ENCODE data around the gene SLC6A15. TPM values are rescaled to one million over a fixed set of nuclear protein-coding genes. Genes with fewer than 3 reads are reported as not detected.
A peak's percentile ranks its signal among the peaks of the same experiment; 100 is the strongest.

Gene SLC6A15
- total RNA-seq, 4 donors from 2014 or later, result 0.89 to 4.0 (median 1.6) TPM

GRCh38 chr12:84920331-84920730 lies 7.7 kb upstream of the SLC6A15 start:
- WGBS, 2 donors, result 77 to 78% methylated on average over 1 of the region's 1 CpG

GRCh38 chr12:84919271-84919670 lies 6.7 kb upstream of the SLC6A15 start:
- DNase-seq, result no peak
- intact Hi-C loops (cut with DNase I), result no loop called here
- Histone ChIP-seq H3K9me3 (no peaks in the 10 kb centered on the region), H3K27me3 (no peaks in the 10 kb centered on the region), H3K4me3 (replicated peaks in 1 of 3) (no peak overlapping the region), H3K27ac (no peak overlapping the region), H3K36me3 (no peaks in the 10 kb centered on the region), H3K4me1 (no peaks in the 10 kb centered on the region)
- TF ChIP-seq, protein P1, sequence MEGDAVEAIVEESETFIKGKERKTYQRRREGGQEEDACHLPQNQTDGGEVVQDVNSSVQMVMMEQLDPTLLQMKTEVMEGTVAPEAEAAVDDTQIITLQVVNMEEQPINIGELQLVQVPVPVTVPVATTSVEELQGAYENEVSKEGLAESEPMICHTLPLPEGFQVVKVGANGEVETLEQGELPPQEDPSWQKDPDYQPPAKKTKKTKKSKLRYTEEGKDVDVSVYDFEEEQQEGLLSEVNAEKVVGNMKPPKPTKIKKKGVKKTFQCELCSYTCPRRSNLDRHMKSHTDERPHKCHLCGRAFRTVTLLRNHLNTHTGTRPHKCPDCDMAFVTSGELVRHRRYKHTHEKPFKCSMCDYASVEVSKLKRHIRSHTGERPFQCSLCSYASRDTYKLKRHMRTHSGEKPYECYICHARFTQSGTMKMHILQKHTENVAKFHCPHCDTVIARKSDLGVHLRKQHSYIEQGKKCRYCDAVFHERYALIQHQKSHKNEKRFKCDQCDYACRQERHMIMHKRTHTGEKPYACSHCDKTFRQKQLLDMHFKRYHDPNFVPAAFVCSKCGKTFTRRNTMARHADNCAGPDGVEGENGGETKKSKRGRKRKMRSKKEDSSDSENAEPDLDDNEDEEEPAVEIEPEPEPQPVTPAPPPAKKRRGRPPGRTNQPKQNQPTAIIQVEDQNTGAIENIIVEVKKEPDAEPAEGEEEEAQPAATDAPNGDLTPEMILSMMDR (IDR thresholded peaks at IDR 0.05), result no peak
- TF ChIP-seq POLR2A (IDR thresholded peaks at IDR 0.05), result no peak
- WGBS, 2 donors, result 76 to 78% methylated on average over 1 of the region's 1 CpG

More at GRCh38 chr12:84920331-84920730, 7.7 kb upstream of the SLC6A15 start:
- no peaks in the 10 kb centered on the region for H3K27me3 ChIP-seq
- no peak overlapping the region for H3K27ac ChIP-seq
- no peaks in the 10 kb centered on the region for H3K4me1 ChIP-seq
- intact Hi-C loops (cut with DNase I), result no loop called here
- H3K9me3 ChIP-seq, result no peaks in the 10 kb centered on the region
- no peak for TF ChIP-seq POLR2A (IDR thresholded peaks at IDR 0.05)
- TF ChIP-seq, protein P1 (IDR thresholded peaks at IDR 0.05), result no peak
- H3K4me3 ChIP-seq (replicated peaks in 1 of 3), result no peak overlapping the region
- no peaks in the 10 kb centered on the region for H3K36me3 ChIP-seq
- DNase-seq, result no peak

GRCh38 chr12:84913129-84913515 lies 523 bp upstream of the SLC6A15 start:
- intact Hi-C loops (cut with DNase I), result no loop called here
- peak in 1 of 2 donors; percentile 7 for DNase-seq
- whole genome bisulfite sequencing, 2 donors, result 15 to 21% methylated on average over 9 of the region's 9 CpGs
- H3K36me3 ChIP-seq, result no peaks in the 10 kb centered on the region
- H3K4me1 ChIP-seq, result peaks cover 7 to 27% of the 10 kb centered on the region in 2 donors
- H3K4me3 ChIP-seq (replicated peaks in 1 of 3), result peak overlapping the region in 1 of 3 donors; percentile 33
- no peak overlapping the region for H3K27ac ChIP-seq
- TF ChIP-seq, protein P1 (IDR thresholded peaks at IDR 0.05), result no peak
- no peak for TF ChIP-seq POLR2A (IDR thresholded peaks at IDR 0.05)
- no peaks in the 10 kb centered on the region for H3K27me3 ChIP-seq
- no peaks in the 10 kb centered on the region for H3K9me3 ChIP-seq

DNA sequence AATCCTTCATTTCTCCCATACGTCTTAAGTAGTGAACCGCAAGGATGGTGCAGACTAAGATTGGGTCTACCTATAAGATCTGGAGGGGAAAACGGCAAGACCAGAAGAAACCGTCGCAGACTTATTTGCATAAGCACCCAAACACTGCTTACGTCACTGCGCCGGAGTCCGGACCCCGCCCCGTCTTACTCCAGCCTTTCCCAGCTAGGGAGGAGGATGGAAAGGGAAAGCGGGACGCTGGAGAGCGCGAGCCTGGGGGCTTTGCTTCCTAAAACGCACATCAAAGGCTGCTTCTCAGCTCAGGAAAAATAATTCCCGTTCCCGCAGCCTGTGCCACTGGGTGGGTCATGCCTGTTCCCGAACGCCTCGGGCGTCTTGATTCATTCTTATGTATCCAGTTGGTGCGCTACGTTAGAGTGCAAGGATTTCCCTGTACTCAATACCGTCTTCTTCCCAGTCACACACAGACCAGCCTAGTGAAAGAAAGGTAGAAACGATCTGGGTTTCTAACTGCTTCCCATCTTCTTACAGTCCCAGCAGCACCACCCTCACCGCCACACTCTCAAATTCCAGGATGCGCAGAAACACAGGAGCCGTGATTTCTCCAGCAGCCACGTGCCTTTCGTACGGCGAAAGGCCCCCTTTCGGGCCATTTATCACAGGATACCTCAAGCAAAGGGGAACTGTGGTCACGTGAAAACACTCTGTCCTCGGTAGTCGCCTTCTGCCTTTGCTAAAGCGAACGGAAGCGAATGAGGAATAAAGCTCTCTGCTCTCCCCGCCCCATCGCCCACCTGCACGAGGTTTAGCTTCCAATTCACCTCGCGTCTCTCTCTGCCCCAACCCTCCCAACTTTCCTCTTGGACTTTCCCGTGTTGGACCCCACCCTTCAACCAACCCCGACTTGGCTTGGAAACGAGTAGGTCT lies 1.1 kb downstream of the SLC6A15 start:
- peak; percentile 39 to 48 for DNase-seq
- peak overlapping the region; percentile 1 to 35 (median 33) for H3K4me3 ChIP-seq (replicated peaks in 1 of 3)
- intact Hi-C loops (cut with DNase I), result no loop called here

More for the DNA sequence above, 1.1 kb downstream of the SLC6A15 start:
- Histone ChIP-seq H3K27me3 (no peaks in the 10 kb centered on the region), H3K27ac (no peak overlapping the region), H3K4me1 (peaks cover 7 to 27% of the 10 kb centered on the region in 2 donors), H3K36me3 (no peaks in the 10 kb centered on the region), H3K9me3 (no peaks in the 10 kb centered on the region)
- WGBS, 2 donors, result 1 to 2% methylated on average over 39 to 48 of the region's 48 CpGs
- TF ChIP-seq POLR2A (IDR thresholded peaks at IDR 0.05), result no peak
- TF ChIP-seq, protein P1 (IDR thresholded peaks at IDR 0.05), result no peak
